ENCODE results near the gene PACSIN3. TPM values are rescaled to one million over a fixed set of nuclear protein-coding genes. Genes with fewer than 3 reads are reported as not detected.

The PACSIN3 gene
- total RNA-seq, 1 donor from 2014 or later, result 69.4 TPM

DNA sequence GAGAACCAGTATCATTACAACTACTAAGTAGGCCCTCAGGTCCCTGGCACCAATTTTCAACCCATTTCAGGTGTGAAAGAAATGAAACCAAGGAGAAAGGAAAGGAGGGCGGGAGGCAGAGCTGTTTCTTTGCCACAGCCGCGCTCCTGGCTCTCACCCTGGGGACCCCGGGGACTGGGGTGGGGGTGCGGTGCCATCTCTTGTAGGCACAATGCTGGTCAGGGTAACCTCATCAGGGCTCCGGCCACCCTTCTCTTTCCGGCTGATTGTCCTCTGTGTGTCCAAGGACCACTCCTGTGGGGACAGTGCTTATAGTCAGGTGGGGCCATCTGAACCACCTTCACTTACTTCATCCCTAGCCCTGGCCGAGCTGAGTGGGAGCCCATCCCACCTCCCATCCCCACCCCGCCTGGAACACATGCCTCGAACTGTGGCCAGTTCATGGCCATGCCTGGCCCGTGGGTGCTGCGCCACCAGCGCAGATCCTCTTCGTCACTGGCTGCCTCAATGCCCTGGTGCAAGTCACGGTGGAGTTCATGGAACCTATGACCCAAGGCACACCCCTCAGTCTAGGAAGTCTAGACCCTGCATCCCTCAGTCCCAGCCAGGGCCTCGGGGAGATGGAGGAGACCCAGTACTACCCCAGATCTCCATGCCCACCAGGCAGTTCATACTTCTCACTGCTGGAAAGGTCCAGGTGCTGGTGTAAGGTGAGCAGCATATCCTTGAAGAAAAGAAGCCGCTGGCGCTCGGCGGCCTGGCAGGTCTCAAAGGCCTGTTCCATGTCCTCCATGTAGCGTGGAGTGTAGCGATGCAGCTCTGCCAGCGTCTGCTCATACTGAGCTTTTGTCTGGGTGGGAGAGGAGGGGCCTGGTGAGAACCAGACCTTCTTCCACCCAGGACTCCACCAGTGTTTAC, 7.2 kb downstream of the PACSIN3 start:
- H3K4me3 Mint-ChIP-seq (ENCODE audit: unreplicated experiment), result no peak overlapping the region
- H3K4me1 Mint-ChIP-seq (ENCODE audit: low read depth), result peaks cover 33% of the 10 kb centered on the region
- H3K27me3 Mint-ChIP-seq (ENCODE audit: low read depth), result no peaks in the 10 kb centered on the region
- TF ChIP-seq, protein P1, sequence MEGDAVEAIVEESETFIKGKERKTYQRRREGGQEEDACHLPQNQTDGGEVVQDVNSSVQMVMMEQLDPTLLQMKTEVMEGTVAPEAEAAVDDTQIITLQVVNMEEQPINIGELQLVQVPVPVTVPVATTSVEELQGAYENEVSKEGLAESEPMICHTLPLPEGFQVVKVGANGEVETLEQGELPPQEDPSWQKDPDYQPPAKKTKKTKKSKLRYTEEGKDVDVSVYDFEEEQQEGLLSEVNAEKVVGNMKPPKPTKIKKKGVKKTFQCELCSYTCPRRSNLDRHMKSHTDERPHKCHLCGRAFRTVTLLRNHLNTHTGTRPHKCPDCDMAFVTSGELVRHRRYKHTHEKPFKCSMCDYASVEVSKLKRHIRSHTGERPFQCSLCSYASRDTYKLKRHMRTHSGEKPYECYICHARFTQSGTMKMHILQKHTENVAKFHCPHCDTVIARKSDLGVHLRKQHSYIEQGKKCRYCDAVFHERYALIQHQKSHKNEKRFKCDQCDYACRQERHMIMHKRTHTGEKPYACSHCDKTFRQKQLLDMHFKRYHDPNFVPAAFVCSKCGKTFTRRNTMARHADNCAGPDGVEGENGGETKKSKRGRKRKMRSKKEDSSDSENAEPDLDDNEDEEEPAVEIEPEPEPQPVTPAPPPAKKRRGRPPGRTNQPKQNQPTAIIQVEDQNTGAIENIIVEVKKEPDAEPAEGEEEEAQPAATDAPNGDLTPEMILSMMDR (IDR thresholded peaks at IDR 0.05), result no peak
- DNase-seq (ENCODE audit: low spot score), result no peak
- H3K36me3 Mint-ChIP-seq (ENCODE audit: low read depth), result peaks cover 5% of the 10 kb centered on the region
- no peaks in the 10 kb centered on the region for H3K9me3 Mint-ChIP-seq (ENCODE audit: low read depth)
- H3K27ac Mint-ChIP-seq (ENCODE audit: unreplicated experiment), result no peak overlapping the region

GRCh38 chr11:47178316-47178715, 7.9 kb downstream of the PACSIN3 start:
- no peaks in the 10 kb centered on the region for H3K9me3 Mint-ChIP-seq (ENCODE audit: low read depth)
- no peak for DNase-seq (ENCODE audit: low spot score)
- TF ChIP-seq, protein P1 (IDR thresholded peaks at IDR 0.05), result no peak

DNA sequence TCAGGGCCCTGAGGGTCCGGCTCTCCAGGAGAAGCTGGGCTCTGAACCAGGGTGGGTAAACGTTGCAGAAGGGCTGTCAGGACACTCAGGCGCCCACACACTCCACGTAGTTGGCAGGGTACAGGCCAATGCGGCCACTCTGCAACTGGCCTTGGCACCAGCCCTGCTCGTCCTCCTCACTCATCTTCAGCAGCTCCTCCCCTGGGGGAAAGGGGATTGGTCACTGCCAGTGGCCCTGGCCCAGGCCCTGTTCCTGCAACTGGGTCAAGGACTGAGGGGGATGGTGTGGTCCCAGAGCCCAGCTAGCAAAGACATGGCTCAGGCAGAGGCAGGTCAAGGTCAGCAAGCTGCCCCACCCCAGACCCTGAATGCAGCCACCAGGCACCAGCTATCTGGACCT, 8.4 kb downstream of the PACSIN3 start:
- Mint-ChIP-seq H3K9me3 (ENCODE audit: low read depth) (no peaks in the 10 kb centered on the region), H3K27me3 (ENCODE audit: low read depth) (no peaks in the 10 kb centered on the region), H3K27ac (ENCODE audit: unreplicated experiment) (peak overlapping the region; percentile 97), H3K36me3 (ENCODE audit: low read depth) (peaks cover 9% of the 10 kb centered on the region), H3K4me1 (ENCODE audit: low read depth) (peaks cover 26% of the 10 kb centered on the region), H3K4me3 (ENCODE audit: unreplicated experiment) (peak overlapping the region; percentile 82)
- TF ChIP-seq, protein P1 (IDR thresholded peaks at IDR 0.05), result no peak
- no peak for DNase-seq (ENCODE audit: low spot score)

More at GRCh38 chr11:47178316-47178715, 7.9 kb downstream of the PACSIN3 start:
- H3K27me3 Mint-ChIP-seq (ENCODE audit: low read depth), result no peaks in the 10 kb centered on the region
- peaks cover 7% of the 10 kb centered on the region for H3K36me3 Mint-ChIP-seq (ENCODE audit: low read depth)
- H3K27ac Mint-ChIP-seq (ENCODE audit: unreplicated experiment), result no peak overlapping the region
- H3K4me1 Mint-ChIP-seq (ENCODE audit: low read depth), result peaks cover 26% of the 10 kb centered on the region
- H3K4me3 Mint-ChIP-seq (ENCODE audit: unreplicated experiment), result no peak overlapping the region

DNA sequence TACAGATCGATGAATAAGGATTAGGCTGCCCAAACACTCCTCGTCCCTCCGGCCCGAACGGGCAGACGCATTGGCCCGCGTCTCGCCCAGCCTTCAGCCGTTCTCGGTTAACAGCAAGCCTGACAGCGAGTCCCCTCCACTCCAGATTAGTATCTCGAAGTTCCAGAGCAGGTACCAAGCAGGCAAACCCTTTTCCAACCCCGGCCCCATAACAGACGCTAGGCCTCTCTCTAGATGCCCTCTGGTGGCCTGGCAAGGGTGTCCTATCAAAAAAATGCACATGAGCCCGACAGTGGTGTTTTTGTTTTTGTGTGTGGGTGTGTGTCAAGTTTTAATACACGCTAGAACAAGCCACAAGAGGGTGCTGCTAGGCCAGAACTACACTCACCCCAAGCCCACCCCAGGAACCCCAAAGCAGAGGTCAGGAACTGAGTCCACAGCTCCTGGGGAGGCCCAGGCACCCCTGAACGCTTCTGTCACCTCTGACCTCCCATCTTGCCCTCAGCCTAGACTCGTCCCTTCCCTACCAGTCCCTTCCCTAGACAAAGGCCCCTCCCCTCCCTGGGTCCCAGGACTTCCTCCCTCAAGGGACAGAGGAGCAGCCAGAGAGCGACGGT, 8.9 kb downstream of the PACSIN3 start:
- peaks cover 12% of the 10 kb centered on the region for H3K36me3 Mint-ChIP-seq (ENCODE audit: low read depth)
- no peak for DNase-seq (ENCODE audit: low spot score)
- H3K27ac Mint-ChIP-seq (ENCODE audit: unreplicated experiment), result peak overlapping the region; percentile 97
- no peaks in the 10 kb centered on the region for H3K27me3 Mint-ChIP-seq (ENCODE audit: low read depth)
- no peaks in the 10 kb centered on the region for H3K9me3 Mint-ChIP-seq (ENCODE audit: low read depth)
- peaks cover 26% of the 10 kb centered on the region for H3K4me1 Mint-ChIP-seq (ENCODE audit: low read depth)
- TF ChIP-seq, protein P1 (IDR thresholded peaks at IDR 0.05), result peak; percentile 91
- peak overlapping the region; percentile 82 for H3K4me3 Mint-ChIP-seq (ENCODE audit: unreplicated experiment)
